DLD1 (cell line): ENCODE data around the gene NKAIN4.

Experiments
- in situ Hi-C: cut with HindIII; loops from 2 replicates; pipeline ENCODE4 v1.10.0; 2017; ENCODE audit warnings: low sequenced_read_pairs

NKAIN4 gene

DNA sequence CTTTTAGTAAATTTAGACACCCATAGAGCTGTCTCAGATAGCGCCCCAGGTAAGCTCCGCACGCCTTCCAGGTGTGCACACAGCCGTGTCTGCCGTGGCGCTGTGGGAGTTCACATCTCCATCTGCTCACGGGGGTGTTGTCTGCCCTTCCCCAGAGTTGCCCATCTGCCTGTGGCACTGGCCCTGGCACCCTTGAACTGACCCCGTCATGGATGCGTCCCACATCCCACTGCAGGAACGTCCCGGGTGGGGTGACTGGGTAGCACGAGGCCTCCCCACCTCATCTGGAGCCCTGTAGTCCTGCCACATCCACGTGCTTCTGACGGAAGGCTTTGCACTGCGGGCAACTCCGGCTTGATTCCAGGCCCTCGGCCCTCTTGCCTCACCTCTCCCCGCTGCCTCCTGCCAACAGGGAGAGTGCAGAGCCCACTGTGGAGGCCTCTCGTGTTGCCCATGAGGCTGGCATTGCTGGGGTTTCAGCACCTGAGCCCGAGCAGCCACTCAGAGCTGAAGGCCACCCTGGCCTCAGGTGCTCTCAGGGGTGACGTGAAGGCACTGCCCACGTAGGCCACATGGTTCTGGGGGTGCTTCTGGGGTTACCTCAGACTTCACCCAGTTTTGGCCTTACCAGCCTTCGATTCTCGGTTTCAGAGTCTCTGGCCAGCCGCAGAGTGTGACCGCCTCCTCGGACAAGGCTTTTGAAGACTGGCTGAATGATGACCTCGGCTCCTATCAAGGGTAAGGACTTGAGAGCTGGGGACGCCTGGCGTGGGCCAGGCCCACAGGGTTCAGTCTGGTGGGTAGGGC is 23.4 kb upstream of the NKAIN4 start:
- in situ Hi-C loops = loop anchor here (5.0 to 25.0 kb wide), 2 partner anchors 55 to 110 kb away; no protein-coding TSS in a partner anchor

DNA sequence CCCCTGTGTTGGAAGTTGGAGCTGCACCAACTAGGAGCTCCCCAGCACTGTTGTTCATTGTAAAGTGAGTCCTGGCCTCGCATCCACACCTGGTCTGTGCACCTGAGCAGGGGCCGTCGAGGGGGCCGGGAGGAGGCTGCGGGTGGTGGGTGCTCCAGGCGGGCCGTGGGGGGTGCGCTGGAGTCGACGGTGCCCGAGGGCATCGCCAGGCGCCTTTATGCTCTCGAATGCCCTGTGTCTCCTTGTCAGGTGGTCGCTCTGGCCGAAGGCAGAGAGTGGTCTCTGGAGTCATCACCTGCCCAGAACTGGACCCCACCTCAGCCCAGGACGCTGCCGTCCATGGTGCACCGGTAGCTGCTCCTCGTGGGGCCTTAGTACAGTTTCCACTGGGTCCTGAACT is 22.7 kb upstream of the NKAIN4 start:
- in situ Hi-C loops = loop anchor here (5.0 to 25.0 kb wide), 2 partner anchors 55 to 110 kb away; no protein-coding TSS in a partner anchor

DNA sequence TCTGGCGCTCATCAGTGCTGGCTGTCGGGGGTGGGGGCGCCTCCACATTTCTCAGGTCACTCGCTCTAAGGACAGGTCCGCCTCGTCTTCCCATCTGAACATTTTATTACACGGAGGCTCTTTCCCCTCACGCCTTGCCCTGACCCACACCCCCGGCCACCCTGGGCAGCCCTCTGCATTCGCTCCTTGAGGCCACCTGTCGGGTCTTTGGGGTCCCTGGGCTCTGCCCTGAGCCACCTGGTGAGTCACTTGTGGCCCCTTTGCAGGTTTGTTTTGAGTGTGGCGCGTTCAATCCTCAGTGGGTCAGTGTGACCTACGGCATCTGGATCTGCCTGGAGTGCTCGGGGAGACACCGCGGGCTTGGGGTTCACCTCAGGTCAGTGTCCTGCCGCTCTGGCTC is 21.6 kb upstream of the NKAIN4 start:
- in situ Hi-C loops = loop anchor here (5.0 to 25.0 kb wide), 2 partner anchors 54 to 111 kb away; no protein-coding TSS in a partner anchor

DNA sequence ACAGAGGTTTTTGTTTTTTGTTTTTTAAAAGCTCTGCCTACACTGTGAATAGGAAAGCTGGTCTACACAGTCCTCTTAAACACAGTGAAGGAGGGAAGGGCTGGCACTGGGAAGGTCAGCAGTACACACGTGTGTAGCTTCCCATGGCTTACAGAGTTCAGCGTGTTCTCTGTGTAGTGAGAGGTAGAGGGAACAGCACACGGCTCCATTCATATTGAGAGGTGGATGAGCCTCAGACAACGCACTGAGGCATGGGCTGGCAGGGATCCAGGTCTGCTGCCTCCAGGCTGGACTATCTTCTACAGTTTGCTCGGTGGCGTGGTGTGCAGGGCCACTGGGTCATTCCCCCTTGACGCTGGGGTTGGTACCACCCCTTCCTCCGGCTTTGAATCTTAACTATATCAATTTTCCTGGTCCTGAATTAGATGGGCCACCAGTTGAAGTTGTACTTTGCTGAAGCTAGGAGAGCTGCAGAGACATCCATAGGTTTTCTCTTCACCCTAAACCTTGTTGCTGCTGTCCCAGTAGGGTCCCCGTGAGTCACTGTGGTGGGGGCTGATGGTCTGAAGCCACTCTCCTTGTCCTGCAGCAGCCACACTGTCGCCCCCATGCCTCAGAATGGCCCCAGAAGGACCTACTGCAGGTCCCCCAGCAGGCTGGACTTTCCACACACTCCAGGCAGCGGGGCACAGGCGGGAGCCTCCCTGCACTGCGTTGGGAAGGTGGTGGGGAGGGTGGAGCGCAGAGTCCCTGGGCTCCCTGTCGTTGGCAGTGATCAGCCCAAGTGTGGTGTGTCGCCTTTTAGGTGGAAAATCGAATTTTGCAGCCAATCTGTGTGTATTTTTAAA is 20.3 kb upstream of the NKAIN4 start:
- in situ Hi-C loops = loop anchor here (5.0 to 25.0 kb wide), 2 partner anchors 52 to 113 kb away; no protein-coding TSS in a partner anchor

DNA sequence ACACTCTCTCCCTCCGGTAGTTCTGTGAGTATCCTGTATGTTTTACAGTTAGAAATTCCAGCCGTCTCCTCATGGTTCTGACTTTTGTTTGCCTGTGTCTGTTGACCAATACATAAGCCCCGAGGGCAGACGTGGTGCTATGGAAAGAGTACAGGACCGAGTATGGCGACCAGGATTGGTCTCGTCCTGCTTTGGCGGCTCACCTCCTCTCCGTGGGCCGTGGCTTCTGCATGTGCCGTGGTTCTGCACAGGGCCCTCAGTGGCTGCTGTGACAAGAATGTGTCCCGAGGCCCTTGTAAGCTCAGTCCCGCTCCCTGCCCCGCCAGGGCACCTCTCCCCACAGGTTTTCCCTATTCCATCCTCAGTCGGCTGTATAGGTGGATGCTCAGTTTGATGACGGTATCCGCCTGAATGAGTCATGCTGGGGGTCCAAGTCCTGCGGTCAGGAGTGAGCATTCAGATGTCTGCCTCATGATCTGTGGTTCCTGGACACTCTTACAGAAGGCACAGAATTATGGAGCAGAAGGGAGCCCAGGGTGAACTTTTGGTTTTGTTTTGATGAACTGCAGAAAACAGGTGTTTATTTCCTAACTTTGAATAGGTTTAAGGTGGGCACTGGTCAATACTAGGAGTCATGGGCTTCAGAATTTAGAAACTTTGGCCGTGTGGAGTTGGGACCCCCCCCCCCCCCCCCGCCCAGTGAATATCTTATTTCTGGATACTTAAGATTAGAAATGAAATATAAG is 19.5 kb upstream of the NKAIN4 start:
- in situ Hi-C loops = no loop called here

DNA sequence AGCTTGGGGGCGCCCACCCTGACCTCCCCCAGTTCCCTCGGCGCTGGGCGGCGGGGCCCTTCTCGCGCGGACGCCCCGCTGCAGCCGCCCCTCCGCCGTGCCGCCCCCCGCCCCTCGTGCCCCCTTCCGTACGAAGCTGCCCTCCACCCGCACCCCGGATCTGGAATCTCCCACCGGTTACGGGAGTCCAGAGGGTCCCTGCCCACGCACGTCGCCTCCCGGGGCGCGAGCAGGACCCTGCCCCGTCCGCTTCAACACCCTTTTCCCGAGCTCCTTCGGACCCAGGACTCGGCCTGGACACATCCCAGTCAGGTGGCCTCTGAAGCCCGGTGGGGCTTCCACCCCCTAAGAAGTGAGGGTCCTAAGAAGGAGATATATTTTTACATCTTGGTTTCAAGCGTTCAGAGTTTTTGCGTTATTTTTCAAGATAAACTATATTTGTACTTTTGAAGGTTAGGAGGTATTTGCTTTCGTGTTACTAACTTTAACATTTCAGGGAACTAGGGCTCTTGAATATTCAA is 18.9 kb upstream of the NKAIN4 start:
- in situ Hi-C loops = no loop called here

DNA sequence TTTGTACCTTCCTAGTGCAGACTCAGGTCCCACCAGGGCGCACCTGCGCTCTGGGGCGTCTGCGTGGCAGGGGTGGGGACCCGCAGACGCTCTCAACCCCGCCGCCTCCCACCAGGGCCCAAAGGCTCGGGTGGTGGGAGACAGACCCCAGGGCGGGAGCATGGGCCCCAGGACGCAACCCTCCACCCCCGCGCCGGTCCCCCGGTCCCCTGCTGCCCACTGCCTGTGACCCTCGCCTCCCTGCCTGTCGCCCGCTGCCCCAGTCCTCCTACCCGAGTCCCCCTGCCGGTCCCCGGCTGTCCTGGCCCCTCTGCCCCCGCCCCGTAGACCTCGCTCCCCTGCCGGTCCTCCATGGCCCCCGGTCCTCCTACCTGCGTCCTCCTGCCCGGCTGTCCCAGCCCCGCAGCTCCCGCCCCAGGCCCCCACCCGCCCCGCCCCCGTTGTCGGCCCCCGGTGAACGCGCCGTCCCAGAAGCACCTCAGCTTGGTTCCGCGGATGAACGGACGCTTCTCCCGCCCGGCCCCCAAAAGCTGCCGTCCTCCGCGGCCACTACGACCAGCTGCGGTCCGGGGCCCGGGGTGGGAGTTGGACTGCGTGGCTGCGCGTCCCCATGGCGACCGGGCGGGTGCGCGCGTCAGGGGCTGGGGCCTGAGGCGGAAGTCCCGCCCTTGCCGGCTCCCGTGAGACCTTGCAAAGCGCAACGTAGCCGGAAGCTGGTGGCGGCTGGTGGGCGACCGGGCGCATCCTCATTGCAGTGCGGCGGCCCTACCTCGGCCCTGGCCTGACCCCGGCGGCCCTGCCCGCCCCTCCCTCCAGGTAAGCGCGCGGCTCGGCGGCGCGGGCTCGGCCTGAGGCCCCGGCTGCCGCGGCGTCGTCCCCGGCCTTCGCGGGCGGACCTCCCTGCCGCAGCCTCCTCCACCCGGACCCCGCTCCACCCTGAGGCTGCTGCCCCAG is 18.1 kb upstream of the NKAIN4 start, which contains the start of gene ARFGAP1:
ARFGAP1 (plus strand) TSS at position 709 of the 954 bp plus-strand sequence. CDS start 2,768 bp downstream, outside the sequence.
- in situ Hi-C loops = no loop called here

DNA sequence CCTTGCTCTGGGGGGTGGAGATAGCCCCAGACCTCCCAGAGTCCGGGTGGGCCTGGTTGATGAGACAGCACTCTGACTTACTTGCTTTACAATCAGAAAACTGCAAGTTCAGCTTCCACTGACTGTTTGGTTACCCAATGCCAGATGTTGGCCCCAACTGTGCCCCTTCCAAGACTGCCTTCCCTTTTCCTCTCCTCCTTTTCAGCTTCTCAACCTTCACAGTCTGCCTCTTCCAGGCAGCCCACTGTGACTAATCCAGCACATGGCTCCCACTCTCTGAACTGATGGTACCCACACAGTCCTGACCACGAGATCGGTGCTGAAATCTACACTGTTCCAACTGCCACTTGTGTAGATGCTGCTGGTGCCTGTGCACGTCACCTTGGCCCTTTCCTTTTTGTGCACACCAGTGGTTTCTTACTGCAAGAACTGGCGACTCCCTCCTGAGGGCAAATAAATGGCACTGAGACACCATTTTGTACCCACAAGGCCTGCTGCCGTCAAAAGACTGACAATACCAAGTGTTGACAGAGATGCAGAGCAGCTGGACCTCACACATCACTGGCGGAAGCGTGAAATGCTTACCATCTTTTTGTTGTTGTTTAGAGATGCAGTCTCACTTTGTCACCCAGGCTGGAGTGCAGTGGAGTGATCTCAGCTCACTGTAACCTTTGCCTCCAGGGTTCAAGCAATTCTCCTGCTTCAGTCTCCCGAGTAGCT is 16.5 kb upstream of the NKAIN4 start:
- in situ Hi-C loops = no loop called here

DNA sequence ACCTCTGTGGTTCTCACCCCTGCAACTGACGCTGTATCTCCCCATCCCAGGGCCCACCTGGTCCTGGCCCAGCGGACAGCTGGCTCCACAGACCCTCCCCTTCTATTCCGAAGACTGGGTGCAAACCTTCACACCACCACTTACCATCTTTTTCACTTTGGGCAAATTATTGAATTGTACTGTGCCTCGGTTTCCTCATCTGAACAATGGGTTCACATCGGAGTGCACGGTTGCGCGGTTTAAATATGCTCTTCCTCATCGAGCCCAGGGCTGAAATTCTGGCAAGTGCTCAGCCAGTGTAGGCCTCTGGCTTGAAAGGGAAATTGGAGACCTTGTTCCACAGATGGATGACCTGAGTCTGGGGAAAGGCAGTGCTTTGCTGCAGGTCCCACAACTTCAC is 15.5 kb upstream of the NKAIN4 start:
- in situ Hi-C loops = no loop called here

DNA sequence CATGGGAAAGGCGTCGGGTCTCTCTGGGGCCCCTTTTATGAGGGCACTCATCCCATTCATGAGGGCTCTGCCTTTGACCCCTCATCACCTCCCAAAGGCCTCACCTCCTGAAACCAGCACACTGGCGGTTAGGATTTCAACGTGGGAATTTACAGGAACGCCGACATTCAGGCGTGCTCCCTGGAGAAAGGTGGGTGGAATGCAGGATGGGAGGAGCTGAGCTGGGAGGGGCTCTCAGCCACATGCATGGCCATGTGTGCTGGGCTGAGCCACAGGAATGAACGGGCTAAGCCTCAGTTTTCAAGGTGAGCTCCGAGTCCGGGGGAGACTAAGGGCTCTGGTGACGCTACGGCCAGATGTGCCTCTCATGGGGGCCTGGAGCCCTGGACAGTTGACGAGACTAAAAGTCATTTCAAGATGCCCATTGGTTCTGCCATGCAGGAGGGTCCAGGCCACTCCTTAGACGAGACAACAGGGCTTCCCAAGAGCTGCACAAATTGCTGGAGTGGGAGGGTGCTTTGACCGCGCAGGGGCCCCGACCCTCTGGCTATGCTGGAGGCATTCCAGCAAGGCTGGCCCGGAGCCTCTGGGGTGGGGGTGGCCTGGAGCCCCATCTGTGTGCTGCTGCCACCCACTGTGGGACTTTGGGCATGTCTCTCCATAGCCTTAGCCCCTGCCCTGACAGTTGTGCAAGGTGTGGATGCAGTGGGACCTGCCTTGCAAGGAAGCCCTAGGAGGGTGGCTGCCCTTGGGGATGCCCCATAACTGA is 14.6 kb upstream of the NKAIN4 start:
- in situ Hi-C loops = no loop called here

DNA sequence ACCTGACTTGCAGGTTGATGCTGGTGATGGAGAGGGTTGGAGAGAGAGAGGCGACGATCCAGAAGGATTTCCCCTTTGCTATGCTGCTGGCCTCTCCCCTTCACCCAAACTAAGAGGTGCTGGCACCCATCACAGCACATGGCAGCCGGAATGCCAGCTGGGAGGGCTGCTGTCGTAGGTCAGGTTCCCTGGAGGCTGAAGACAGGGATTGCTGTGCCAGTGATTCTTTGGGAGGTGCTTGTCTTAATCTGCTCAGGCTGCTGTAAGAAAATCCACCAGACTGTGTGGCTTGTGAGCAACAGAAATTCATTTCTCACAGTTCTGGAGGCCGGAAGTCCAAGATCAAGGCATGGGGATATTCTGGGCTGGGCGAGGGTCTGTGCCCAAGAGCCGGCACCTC is 14.0 kb upstream of the NKAIN4 start:
- in situ Hi-C loops = no loop called here

DNA sequence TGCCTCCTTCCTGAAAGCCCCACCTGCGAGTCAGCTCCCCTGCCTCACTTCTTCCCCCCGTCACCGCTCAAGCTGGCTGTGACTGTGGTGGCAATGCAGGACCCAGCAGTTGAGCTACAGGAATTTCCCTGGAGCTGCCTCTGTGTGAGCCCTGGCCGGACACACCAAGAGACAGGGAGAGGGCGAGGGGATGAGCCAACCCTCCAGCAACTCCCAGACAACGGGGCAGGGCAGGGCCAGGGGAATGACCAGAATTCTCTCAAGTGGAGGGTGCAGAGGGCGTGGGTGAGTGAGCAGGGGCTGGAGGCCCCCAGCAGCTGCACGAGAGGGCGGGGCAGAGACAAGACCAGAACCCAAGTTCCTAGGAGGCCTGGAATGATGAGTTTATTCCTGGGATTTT is 13.4 kb upstream of the NKAIN4 start:
- in situ Hi-C loops = no loop called here

DNA sequence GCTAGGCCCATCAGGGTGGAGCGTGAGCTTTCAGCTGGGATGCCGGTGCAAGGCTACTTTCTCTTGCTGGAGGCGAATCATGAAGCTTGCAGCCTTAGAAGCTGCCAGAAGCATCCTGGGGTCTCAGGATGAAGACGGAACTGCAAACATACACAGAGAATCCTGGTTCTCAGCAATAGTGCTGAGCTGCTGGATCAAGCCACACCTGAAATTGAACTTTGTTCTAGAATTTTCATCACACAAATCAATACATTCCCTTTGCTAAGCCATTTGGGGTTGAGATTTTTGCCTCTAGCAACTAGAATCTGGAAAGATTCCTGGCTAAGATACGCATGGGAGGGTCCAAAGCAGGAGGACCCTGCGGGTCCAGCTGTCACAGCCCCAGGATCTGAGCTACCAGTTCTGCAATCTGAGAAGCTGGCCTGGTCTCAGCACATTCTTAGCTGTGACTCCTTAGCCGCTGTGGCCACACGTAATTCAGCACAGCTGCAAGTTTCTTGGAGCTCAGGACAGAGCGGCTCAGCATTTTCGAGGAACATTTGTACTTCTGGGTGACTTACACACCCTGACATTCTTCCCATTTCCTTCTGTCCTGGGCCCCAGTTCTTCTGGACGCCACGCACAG is 11.7 kb upstream of the NKAIN4 start:
- in situ Hi-C loops = no loop called here

DNA sequence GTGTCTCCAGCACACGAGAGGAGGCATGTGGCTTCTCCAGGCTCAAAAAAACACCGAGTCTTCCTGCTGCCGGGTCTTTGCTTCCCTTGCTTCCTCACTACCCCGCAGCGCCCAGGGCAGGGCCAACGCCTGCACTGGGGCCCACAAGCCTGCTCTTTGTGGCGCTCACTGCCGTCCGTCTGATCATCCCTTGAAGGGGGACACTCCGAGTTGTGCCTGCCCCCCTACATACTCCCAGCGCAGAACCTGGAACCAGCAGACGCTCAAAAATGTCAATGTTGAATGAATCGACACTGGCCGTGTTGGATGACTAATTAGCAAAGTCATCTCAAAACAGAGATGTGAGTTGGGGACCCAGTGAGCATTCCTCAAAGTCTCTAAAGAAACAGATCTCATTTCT is 10.3 kb upstream of the NKAIN4 start:
- in situ Hi-C loops = no loop called here

DNA sequence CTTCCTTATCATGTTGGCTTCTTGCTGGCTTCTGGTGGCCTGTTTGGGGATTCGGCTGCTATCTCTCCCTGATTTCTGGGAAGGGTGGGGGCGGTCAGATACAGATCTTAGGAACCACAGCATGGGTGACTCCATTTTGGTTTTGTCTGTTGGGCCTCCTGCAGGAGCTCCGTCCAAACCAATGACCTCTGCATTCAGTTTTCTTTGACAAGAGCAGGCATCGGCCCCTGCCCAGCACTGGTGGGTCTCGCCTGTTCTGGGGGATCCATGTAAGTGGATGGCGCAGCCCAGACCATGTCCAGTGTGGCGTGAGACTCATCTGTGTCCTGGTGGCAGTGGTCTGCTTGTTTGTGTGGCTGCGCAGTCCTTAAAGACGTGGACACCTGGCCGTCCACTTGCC is 9.7 kb upstream of the NKAIN4 start:
- in situ Hi-C loops = no loop called here

DNA sequence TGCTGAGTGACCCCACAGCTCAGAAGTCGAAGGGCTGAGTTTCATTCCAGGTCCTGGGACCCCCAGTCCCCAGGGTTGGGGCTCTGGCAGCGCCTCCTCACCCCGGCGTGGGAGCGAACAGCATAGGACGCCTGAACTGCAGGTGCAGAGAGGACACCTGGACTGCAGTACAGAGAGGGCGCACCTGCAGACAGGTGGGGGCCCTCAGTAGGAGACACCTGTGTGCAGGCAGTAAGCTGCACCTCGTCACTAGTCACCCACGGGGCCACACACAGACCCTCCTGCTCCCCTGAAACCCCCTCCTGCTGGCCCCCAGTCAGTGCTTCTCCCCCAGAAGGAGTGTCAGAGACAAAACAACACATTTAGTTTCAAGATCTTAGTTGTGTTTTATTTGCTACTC is 8.6 kb upstream of the NKAIN4 start:
- in situ Hi-C loops = no loop called here

DNA sequence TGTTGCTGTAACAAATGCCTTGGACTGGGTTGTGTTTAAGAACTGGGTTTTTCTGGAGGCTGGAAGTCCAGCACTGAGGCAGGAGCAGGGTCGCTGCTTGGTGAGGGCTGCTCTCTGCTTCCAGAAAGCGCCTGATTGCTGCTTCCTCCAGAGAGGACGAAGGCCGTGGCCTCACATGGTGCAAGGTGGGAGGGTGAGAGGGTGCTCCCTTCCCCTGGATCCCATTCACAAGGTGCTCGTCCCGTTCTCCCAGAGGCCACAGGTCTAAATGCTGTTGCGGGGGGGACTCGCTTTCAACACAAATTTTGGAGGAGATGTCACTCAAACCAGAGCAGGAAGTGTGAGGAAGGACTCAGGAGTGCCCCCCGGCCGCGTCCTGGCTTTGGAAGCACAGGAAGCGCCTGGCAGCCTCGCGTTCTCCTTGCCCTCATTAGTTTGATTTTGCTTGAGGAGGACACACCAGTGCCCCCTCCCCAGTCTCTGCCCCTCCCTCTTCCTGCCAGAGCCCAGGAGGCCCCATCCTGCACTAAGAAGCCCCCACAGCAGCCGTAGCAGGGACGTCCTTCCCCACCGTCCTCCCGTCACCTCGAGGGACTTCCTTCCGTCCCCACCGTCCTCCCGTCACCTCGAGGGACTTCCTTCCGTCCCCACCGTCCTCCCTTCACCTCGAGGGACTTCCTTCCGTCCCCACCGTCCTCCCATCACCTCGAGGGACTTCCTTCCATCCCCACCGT is 7.7 kb upstream of the NKAIN4 start:
- in situ Hi-C loops = no loop called here
